HG03565 (cell line): ENCODE data around the gene SLC43A1.
"Not testable (repeated sequence)": the region's sequence is repeated elsewhere in the genome, so short reads cannot be mapped to it uniquely, and the experiment has no call there.

Source experiments
- ATAC-seq: cut with Tn5 transposase; IDR thresholded peaks from one replicate; pipeline ENCODE4 v1.9.1; 2021; ENCODE audit warnings: mild to moderate bottlenecking, moderate library complexity; ENCODE audit not compliant: unreplicated experiment

SLC43A1 gene

DNA sequence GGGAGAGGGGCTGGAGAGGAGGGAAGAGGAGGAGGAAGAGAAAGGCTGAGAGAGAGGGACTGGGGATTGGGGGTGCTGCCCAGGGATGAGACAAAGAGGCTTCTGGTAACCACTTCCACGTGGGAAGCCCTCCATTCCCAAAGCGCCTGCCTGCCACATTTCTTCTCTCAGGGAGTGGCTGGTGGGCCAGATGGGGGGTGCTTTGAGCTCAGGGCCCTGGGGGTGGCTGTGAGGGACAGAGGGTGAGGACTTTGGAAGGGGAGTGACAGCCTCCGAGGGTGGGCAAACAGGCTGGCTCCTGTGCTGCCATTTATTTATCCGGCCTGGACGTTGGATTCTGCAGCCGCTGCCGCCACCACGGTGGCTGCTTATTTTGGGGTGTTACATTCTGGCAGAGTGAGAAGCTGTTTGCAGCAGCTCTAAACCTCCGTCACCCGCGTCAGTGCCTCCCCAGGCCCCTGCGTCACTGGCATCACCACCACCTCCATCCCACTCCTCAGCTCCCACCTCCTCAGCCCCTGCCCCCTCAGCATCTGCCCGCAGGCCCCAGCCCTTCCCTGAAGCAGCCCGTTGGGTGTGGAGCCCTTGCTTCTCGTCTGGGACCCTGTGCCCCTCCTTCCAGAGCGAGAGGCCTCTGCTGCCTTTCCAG lies 53.5 kb downstream of the SLC43A1 start:
- no peak for ATAC-seq

DNA sequence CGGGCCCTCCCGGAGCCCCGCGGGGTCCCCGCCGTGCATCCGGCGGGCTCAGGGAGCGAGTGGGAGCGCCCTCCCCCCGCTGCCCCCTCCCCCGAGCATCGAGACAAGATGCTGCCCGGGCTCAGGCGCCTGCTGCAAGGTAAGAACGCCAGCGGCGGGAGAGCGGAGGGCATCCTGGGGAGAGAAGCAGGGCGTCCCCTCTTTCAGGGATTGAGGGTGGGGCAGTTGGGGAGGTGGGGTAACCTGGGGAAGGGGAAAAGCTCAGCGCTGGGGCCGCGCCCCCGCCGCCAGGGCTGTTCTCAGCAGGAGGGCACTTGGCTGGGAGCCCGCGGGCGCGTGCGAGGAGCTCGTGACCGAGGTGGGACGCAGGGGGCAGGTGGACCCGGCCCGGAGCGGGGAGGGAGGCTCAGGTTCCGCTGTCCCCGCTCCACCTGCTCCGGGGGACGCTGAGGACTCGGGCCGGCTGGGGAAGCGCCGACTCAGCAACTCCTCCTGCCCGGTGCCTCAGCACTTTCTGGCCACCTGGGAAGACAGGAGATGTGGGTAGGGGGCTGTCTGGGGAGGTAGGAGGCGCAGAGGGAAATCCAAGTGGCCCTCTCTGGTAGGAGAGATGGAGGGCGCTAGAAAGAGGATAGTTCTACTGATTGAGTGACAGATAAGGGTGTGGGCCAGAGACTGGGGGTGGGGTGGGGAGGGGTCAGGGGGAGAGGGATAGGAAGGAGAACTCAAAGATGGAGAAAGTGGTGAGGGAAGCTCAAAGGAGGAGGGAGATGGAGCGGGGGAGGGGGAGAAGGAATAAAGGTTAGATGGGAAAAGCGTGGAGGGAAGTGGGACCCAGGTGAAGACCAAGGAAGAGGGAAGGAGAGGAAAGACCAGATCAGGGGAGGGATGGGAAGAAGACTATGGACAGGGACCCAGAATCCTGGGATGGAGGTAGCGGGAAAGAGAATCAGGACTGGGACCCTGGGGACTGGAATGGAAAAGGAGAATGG lies 54.4 kb downstream of the SLC43A1 start:
- ATAC-seq = no peak

DNA sequence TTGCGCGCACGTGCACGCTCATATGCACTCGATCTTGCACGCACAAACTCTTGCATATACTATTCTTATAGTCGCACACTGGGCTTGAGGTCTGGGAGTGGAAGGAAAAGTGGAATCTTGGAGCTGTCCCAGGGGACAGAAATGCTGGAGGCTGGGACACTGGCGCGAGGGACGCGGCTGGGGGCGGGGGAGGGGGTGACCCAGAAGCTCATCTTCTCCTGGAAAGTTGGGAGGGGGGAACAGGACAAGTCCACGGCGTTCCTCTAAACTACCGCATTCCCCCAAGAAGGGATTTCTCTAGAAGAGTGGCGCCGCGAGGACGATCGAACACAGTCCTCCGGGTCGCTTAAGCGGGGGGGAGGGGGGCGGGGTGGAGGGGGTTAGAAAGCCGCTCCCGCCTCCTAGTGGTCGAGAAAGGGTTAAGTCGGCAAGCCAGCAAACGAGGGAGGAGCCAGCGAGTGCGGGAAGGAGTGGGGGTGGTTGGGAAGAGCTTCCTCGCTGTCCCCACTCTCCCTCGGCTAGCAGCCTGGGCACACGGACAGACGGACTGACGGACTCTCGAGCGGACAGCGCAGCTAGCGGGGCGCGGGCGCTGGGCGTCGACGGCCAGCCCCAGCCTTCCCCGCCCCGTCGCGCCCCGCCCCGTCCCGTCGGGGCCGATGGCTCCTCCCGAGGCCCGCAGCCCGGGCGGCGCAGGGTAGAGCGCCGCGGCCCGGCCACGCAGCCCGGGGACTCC lies 55.3 kb downstream of the SLC43A1 start, which contains the start of gene RTN4RL2:
Gene RTN4RL2 (plus strand): TSS at position 507 of the 736 bp plus-strand sequence. CDS start 338 bp downstream, outside the sequence.
- ATAC-seq = no peak

DNA sequence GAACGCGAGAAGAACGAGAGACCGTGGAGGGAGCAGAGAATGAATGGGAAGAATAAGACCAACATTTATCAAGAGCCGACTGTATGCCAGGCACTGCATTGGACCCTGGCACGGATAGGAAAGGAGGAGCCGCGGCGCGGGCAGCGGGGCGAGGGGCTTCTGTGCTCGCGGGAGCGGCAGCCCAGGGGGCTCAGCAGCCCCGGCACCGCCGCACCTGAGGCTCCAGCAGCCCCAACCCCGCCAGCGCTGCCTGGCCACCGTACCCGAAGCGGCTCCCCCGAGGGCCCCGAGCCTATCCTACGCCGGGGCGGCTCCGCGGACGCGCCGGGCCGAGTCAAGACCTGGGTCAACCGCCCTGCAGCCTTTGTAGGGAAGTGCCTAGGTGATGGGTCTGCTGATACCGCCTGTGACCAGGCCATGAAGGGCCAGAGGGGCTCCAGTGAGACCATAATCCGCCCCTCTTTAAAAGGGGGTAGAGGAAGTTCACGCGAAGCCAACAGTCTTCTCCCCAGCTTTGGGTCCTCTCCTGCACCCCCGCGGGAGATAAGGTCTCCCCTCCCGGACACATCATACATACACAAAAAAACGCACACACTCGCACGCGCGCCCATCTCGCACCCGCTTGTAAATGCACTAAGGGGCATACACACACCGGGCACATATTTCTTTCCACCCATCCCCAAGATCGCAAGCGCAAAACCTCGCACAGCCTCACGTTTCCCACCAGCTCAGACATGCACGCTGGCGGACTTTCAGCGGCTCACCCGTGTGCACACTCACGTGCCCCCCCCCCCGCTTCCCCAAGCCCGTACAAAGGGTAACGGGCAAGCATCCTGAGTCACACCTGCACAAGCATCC lies 56.1 kb downstream of the SLC43A1 start:
- no peak for ATAC-seq

DNA sequence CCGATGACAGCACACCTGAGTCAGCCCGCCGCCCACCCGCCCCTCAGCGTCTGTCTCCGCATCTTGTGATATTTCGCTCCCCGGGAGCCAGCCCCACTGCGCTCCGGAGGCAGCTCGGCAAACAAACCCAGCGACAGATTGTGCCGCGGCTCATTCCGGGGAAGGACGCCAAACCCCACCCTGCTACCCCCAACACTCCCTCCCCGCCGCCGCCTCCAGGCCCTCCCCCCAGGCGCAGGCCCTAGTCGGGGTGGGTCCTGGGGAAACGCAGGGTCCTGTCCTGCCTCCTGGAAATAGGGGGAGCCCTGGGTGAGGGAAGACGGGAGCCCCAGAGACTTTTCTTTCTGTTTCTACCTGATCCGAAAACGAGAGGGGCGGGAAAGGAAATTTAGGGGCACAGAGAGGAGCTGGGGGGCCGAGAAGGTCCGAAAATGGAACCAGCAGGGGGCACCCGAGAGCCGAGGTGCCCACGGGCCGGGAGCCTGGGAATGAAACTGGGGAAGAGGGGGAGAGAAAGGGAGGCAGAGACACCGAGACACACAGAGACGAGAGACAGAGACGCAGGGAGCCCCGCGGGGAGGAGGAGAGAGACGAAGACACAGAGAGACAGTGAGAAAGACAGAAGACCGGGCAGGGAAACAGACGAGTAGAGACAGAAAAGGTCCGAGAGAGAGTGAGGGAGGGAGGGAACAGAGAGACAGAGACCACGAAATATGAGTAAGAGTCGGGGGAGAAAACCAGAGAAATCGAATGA lies 56.9 kb downstream of the SLC43A1 start:
- ATAC-seq = no peak

DNA sequence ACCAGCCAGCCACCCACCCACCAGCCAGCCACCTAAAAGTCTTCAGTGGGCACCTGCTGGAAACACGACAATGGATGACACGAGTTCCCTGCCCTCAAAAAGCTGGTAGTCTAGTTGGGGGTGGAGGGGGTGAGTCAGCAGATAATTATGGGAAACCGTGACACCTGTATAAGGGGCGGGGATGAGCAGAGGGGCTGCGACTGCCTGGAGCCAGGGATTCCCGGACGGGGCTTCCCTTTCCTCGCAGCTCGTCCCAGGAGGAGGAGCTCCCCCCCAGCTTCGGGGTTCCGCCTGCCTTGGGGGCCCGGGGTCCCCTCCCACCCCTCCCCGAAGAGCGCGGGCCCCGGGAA lies 57.5 kb downstream of the SLC43A1 start:
- ATAC-seq = no peak

DNA sequence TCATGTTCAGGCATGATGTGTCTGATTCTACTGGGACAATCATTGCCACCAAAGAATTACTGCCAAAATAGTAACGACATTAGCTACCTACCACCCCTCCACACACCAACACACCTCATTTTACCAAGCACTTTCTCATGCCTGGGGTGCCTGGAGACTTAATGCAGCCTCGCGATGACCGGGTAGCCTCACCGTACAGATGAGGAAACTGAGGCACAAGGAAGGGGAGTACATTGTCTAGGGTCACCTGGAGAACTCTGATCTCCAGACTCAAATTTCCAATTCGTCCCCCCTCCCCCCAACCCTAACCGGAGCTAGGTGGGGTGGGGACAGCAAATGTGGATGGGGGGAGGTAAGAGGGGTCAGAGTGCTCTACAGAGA lies 57.9 kb downstream of the SLC43A1 start:
- no peak for ATAC-seq

DNA sequence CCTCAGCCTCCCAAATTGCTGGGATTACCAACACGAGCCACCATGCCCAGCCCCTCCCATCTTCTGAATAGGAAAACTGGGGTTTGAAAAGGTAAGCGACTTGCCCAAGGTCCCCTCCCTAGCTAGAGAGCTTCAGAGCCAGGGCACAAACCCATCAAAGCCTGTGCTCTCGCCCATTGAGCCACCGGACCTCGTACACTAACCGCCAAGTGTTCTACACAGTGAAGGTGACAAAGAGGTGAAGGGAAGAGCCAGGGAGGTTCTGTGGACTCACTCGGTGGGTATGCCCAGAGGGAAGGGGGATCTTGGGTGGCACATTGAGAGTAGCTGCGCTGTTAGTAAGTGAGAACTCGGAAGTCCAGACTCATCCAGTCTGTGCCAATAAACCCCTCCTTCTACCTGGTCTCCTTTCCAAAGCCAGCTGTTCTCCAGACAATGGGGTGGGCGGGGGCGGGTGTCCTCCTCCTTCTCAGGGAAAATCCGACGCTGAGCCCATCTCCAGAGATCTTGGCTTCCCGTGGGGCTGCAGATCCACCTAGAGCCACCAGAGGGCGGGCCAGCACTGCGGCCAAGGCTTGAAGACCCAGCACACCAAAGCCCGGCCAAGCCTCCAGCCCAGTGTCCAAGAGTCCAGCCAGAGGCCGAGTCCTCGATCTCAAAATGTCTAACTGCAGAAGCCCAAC lies 58.4 kb downstream of the SLC43A1 start:
- peak; percentile 64 for ATAC-seq

DNA sequence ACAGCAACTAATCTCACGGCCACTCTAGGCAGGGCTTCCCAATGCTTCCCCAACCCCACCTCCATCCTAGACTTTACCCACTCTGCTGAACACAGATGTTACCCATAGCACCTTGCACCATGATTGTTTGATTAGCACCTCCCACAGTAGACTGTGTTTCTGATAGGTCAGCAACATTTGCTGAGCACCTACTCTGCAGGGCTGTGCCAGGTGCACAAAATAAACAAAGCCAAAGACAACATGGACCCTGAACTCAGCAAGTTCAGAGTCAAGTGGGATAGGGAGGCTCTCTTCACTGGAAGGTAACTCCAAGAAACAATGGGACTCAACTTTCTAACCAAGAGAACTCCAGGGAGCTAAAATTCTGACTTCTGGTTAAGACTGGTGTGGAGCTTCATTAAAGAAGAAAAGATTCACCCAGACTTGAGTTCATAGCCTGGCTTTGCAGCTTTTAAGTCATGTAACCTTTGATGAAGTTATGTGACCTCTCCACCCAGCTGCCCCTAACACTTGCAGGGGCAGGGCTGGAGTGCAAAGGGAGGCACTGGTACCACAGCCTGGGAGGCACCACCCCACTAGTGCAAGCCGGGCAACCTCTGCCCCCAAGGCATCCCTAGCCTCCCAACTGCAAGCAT lies 61.8 kb downstream of the SLC43A1 start:
- ATAC-seq = no peak

DNA sequence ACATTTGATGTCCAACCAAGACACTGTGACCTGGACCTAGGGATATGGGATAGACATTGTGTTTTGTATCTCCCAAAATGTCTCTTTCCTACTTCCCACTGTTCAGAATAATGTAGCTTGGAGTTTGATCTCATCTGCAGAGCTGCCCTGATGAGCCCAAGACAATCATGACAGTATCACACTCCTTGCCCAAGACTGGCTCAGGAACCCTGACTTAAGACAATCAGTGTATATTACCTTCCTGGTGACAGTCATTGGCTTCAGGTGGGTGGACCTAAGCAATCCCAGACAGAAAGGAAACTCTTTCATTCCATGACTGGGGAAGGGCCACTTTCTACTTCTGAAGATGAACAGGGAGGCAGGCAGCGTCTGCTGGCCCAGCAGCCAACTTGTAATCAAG lies 69.4 kb downstream of the SLC43A1 start:
- ATAC-seq = no peak

DNA sequence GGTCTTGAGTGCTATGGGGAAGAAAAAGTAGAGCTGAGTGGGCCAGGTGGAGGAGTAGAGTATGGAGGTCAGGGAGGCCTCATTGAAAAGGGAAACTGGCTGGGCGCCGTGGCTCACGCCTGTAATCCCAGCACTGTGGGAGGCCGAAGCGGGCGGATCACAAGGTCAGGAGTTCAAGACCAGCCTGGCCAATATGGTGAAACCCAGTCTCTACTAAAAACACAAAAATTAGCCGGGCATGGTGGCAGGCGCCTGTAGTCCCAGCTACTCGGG lies 70.4 kb downstream of the SLC43A1 start:
- ATAC-seq = not testable (repeated sequence)

DNA sequence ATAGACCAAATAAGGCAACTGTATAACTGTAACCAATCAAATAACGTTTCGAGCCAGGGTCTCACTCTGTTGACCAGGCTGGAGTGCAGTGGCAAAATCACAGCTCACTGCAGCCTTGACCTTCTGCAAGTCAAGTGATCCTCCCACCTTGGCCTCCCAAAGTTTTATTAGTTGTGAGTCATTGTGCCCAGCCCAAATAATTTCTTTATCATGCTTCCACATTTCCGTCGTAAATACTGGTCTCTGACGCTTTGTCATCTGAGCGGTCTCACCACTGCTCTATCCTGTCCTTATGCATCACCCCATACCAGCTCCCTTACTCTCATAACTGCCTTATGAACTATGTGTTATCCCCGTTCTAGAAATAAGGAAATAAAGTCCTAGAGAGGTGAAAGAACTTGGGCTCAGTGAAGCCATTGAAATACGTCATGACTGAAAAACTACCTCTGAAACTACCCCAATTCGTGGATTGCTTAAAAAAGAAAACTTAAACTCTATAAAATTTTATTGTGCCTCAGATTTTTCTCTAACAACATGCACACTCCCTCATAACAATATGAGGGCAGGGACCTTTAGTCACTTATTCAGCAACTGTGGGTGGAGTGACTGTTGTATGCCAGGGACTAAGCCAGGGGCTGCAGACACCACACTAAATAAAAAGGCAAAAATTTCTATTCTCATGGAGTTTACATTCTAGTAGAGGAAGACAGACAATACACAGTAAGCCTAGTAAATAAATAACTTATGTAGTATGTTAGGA lies 71.0 kb downstream of the SLC43A1 start:
- no peak for ATAC-seq

DNA sequence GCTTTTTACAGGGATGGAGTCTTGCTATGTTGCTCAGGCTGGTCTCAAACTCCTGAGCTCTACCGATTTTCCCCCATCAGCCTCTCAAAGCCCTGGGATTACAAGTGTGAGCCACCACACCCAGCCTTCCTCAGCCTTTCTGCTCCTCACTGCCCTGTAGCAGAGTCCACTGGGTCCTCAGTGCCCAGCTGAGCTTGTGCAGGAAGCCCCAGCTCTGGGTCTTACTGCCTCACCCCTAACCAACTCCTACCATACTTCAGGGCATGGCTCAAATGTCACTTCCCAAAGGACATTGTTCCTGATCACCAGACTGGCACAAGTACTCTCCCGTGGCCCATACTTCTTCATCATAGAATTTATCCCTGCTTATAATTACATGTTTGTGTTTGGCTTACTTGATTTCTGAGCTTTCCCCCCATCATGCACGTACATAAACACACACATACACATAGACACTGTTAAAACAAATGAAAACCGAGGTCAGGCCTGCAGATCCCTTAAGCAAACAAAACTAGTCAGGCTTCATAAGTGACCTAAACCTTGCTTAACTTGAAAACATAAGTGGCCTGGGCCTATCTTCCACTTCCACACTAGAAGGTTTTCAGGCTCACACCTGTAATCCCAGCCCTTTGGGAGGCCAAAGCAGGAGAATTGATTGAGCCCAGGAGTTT lies 74.6 kb downstream of the SLC43A1 start:
- ATAC-seq = no peak

DNA sequence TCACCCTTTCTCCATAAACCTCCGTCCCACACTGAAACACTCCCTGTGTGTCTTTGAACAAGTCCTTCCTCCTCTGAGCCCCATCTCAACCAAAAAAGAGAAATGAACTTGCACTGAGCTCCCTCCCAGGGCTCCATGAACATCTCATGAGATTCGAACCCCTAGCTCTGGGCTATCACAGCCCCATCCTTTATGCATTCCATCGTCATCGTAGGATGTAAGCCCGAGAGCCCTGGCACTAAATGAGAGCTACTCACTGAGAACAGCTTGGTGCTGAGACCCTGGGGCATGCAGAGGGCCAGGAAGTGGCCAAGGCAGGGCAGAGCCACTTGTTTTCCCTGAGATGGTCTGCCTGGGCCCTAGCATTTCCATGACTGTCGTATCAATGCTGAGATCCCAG lies 75.7 kb downstream of the SLC43A1 start:
- no peak for ATAC-seq

DNA sequence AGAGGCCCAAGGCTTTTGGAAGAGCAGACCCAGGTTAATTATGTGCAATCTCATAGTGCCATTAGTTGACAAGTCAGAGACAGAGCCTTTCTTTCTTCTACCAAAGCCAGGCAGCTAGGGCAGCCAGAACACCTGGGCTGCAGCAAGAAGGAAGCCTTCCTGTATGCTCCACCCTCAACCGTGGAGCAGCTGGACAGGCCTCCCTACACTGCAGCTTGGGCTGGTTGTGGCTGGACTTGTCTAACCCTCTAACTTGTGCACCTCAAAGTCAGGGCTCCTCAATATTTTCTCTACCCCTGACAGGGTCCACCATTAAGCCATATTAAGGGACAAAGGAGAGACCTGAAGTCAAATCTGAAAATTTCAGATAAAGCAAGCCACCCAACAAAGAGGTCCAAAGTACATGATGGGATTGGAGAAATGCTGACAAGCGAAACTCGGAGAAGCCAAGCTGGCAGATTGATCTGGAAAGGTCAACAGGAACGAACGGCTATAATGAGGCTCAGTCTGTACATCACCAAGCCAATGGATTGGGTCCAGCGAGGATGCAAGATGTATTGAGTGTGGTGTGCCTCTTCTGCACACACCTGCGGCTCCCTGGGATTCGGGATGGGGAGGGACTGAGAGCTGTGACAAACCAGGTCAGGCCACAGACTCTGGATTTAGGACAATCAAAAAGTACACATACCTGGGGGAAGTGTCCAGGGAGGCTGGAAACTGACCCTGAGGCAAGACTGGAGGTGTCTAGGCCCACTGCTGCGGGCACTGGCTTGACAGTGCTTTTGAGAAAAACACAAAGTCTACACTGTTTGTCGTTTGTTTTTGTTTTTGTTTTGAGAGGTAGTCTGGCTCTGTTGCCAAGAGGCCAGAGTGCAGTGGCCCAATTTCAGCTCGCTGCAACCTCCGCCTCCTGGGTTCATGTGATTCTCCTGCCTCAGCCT lies 76.9 kb downstream of the SLC43A1 start:
- no peak for ATAC-seq

DNA sequence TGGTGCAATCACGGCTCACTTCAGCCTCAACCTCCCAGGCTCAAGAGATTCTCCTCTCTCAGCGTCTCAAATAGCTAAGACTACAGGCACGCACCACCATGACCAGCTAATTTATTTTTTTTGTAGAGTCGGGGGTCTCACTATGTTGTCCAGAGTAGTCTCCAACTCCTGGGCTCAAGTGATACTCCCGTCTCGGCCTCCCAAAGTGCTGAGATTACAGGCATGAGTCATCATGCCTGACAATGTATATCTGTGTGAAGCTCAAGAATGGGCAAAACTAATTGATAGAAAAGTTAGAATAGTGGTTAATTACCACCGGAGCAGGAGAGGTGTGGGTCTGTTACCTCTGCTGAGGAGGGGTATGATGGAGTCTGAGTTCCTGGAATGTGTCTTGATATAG lies 79.5 kb downstream of the SLC43A1 start:
- no peak for ATAC-seq
